Midbrain (tissue), 1 donor: ENCODE results near the gene WDR7.

Source experiments
- DNase-seq: peaks from one replicate; lab custom pipeline; 2025; lab: John Stamatoyannopoulos, UW

Gene WDR7

GRCh38 chr18:56889621-56890020 is 238.5 kb downstream of the WDR7 start:
- no peak for DNase-seq

- DNase-seq = no peak
Measured at GRCh38 chr18:56890632-56891031, 239.5 kb downstream of the WDR7 start.

- DNase-seq = no peak
Measured at GRCh38 chr18:56891116-56891515, 240.0 kb downstream of the WDR7 start.

GRCh38 chr18:56891870-56892269 is 240.7 kb downstream of the WDR7 start:
- DNase-seq = no peak

GRCh38 chr18:56897122-56897521 is 246.0 kb downstream of the WDR7 start:
- no peak for DNase-seq

- no peak for DNase-seq
Measured at GRCh38 chr18:56899660-56900059, 248.5 kb downstream of the WDR7 start.

- no peak for DNase-seq
Measured at GRCh38 chr18:56900195-56901094, 249.3 kb downstream of the WDR7 start.

- no peak for DNase-seq
Measured at GRCh38 chr18:56901919-56902318, 250.8 kb downstream of the WDR7 start.

- no peak for DNase-seq
Measured at GRCh38 chr18:56902653-56903052, 251.5 kb downstream of the WDR7 start.

- DNase-seq = no peak
Measured at GRCh38 chr18:56903686-56904085, 252.5 kb downstream of the WDR7 start.

GRCh38 chr18:56907771-56908170 is 256.6 kb downstream of the WDR7 start:
- no peak for DNase-seq

GRCh38 chr18:56910237-56910636 is 259.1 kb downstream of the WDR7 start:
- DNase-seq = no peak

GRCh38 chr18:56910967-56911366 is 259.8 kb downstream of the WDR7 start:
- no peak for DNase-seq

GRCh38 chr18:56913941-56914340 is 262.8 kb downstream of the WDR7 start:
- no peak for DNase-seq

GRCh38 chr18:56919190-56919589 is 268.0 kb downstream of the WDR7 start:
- no peak for DNase-seq

GRCh38 chr18:56921896-56922480 is 270.8 kb downstream of the WDR7 start:
- no peak for DNase-seq

GRCh38 chr18:56926734-56927133 is 275.6 kb downstream of the WDR7 start:
- no peak for DNase-seq

- DNase-seq = no peak
Measured at GRCh38 chr18:56927786-56928185, 276.6 kb downstream of the WDR7 start.

- DNase-seq = peak; percentile 17
Measured at GRCh38 chr18:56929886-56930285, 278.7 kb downstream of the WDR7 start.

GRCh38 chr18:56933472-56933871 is 282.3 kb downstream of the WDR7 start:
- no peak for DNase-seq

- no peak for DNase-seq
Measured at GRCh38 chr18:56934131-56934530, 283.0 kb downstream of the WDR7 start.

GRCh38 chr18:56934906-56935305 is 283.7 kb downstream of the WDR7 start:
- no peak for DNase-seq

GRCh38 chr18:56935434-56936040 is 284.4 kb downstream of the WDR7 start:
- DNase-seq = no peak
